ENCODE measurements around the gene SAMHD1.
"Not testable (repeated sequence)": the region's sequence is repeated elsewhere in the genome, so short reads cannot be mapped to it uniquely, and the experiment has no call there.

The SAMHD1 gene

DNA sequence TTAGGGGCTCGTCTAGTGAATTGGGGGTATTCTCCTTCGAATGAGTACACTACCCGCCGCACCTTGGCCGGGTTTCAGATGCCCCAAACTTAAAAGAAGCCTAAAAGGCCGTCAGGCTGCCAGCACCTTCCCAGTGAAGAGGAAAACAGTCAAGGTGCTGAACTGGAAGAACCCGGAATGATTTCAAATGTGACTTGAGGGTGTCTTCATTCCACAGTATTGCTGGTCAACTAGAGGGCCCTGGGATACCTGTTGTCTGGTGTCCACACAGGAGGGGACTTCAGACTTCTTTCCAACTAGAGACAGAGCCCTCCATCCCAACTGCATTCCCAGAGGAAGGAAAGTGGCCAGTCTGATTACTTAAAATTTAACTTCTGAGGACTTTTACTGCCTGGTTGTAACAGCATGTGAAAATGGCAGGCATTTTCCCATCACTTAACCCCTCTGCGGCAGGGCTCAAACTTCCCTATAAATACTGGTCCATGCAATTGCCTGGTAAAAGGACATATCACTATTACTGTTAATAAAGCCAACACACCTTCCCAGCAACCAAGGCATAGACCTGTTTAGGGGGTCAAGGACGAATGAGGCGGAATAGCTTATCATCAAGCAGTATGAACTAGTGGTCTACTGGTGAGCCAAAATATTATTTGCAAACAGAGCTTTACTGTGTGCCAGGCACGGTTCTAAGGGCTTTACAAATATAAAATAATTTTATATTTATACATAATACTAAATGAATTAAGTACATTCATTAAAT lies 651 bp upstream of the SAMHD1 start:
- DNase-seq = peak; percentile 71

DNA sequence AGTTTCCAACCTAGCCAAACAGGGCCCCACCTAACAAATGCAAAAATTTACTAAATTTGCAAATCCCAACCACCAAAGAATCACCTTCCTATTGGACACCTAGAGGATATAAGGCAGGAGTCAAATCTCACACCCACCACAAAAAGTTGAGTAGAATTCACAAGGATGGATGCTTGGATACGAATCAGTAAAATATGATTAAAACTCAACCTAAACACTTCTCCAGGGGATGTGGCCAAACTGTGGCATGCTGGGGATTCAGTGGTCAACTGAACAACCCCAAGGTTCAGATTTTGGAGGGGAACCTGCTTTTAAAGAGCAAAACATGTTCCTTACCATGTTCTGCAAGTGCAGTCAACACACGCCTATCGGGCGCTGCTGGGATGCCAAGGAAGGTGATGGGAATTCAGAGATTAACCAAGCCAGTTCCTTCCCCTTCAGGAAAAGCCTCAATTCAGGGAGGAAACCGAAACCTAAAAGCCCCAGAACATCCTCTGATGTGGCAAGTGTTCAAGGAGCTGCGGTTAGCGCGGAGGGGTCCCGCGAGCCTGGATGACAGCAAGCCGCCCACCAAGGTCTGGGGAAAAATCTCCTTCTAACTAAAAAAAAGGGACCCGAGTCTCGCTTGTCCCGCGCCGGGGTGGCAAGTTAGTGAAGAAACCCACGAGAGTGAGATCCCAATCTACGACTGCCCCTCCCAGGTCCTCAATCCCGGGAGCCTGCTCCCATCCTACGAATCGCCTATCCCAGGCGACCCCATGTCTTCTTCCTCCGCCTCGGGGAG lies 902 bp downstream of the SAMHD1 start:
- DNase-seq = peak; percentile 54

DNA sequence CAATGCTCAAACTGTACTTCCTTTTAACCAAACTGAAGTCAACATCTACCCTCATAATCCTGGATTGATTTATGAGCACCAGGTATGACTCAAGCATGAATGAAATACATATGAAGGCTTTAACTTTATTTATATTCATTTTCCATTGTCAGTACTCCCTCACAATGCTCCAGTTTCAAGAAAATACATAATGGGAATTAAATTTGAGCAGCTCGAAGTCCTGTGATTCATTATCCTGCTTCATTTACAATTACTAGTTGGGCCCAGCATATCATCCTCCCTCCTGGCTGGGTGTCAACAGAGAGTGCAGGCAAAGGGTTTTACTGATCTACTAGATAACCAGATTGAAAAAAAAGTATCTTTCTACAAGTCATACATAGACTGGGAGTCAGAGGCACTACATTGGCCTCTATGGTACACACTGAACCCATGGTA lies 10.1 kb downstream of the SAMHD1 start:
- DNase-seq = no peak

DNA sequence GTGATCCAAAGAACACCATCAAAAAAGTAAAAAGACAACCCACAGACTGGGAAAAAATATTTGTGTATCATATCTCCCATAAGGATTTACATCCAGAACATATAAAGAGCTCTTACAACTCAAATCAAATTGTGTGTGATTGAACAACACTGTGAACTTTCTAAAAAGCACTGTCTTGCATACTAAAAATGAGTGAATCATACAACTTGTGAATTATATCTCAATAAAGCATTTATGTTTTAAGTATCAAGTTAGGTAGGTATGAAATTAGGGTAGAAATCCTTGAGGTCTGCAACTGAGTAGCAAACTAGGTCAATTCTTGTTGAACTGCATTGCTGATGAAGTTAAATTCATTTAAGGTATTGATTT lies 14.1 kb downstream of the SAMHD1 start:
- no peak for DNase-seq

DNA sequence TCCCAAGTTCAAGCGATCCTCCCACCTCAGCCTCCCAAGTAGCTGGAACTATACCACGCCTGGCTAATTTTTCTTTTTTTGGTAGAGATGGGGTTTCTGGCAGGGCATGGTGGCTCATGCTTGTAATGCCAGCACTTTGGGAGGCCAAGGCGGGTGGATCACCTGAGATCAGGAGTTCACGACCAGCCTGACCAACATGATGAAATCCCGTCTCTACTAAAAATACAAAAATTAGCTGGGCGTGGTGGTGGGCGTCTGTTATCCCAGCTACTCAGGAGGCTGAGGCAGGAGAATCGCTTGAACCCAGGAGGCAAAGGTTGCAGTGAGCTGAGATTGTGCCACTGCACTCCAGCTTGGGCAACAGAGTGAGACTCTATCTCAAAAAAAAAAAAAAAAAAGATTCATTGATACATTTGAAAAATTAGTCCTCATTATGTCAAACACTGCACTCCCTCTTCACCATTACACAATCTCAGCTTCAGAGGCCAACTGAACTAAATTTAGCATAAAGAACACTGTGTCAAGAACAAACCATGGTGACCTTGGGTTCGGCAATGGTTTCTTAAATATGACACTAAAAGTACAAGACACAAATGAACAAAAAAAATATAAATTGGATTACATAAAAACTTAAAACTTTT lies 14.6 kb downstream of the SAMHD1 start:
- not testable (repeated sequence) for DNase-seq

DNA sequence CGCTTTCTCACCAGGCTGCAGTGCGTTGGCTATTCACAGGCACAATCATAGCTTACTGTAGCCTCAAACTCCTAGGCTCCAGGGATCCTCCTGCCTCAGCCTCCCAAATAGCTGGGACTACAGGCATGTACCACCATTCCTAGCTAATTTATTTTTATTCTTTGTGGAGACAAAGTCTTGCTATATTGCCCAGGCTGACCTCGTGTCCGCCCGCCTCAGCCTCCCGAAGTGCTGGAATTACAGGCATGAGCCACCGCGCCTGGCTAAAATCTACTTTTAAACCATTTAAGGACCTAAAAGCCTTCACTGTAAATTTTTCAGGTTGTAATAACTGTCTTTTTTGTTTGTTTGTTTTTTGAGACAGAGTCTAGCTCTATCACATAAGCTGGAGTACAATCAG lies 15.2 kb downstream of the SAMHD1 start:
- no peak for DNase-seq

DNA sequence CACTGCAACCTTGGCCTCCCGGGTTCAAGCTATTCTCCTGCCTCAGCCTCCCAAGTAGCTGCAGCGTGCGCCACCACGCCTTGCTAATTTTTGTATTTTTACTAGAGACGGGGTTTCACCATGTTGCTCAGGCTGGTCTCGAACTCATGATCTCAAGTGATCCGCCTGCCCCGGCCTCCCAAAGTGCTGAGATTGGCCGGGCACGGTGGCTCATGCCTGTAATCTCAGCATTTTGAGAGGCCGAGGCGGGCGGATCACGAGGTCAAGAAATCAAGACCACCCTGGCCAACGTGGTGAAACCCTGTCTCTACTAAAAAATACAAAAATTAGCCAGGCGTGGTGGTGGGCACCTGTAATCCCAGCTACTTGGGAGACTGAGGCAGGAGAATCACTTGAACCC lies 17.9 kb downstream of the SAMHD1 start:
- not testable (repeated sequence) for DNase-seq

DNA sequence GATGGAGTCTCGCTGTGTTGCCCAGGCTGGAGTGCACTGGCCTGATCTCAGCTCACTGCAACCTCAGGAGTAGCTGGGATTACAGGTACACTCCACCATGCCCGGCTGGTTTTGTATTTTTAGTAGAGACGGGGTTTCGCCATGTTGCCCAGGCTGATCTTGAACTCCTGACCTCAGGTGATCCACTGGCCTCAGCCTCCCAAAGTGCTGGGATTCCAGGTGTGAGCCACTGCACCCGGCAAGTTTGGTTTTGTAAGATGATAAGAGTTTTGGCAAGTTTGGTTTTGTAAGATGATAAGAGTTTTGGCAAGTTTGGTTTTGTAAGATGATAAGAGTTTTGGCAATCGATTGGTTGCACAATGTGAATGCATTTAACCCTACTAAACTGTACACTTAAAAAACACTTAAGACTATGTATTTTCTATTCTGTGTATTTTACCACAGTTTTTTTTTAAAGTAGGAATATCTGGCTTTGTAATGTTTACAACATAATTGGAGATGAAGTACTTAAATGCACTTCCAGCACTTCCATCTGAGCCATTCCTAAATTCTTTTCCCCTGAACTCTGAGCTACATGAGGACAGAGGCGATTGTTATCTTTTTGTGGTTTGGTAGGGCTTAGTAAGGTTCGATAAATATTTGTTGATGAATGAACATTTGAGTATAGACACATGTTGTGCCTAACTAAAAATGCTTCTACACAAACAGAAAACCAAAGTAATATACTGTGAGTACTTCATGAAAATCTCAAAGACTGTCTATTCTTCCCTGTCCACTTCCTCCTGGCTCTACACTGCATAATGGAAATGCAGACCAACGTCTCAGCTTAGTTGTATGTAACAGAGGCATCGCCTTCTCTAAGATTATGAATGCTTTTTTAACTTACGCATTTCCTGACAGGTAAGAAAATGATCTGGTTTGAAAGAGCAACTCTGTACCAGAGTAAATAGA lies 18.8 kb downstream of the SAMHD1 start:
- DNase-seq = no peak

DNA sequence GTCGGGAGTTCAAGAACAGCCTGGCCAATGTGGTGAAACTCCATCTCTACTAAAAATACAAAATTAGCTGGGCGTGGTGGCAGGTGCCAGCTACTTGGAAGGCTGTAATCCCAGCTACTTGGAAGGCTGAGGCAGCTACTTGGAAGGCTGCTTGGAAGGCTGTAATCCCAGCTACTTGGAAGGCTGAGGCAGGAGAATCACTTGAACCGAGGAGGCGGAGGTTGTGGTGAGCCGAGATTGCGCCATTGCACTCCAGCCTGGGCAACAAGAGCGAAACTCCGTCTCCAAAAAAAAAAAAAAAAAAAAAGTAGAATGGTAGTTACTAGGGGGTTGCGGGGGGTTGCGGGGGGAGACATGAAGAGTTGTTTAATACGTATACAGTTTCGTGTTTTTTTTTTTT lies 19.4 kb downstream of the SAMHD1 start:
- DNase-seq = not testable (repeated sequence)

DNA sequence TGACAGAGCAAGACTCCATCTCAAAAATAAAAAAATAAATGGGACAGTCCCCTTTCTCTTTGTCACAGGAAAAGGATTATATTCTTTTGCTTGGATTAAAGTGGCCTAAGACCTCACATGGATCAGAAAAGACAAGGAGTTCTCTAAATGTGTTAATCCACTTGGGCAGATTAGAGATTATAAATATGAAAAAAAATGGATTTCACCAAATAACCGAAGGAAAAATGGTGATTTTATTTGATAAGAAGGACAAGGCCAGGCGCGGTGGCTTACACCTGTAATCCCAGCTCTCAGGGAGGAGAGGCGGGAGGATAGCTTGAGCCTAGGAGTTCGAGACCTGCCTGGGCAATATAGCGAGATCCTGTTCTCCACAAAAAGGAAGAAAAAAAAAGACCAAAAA lies 21.8 kb downstream of the SAMHD1 start:
- DNase-seq = no peak

DNA sequence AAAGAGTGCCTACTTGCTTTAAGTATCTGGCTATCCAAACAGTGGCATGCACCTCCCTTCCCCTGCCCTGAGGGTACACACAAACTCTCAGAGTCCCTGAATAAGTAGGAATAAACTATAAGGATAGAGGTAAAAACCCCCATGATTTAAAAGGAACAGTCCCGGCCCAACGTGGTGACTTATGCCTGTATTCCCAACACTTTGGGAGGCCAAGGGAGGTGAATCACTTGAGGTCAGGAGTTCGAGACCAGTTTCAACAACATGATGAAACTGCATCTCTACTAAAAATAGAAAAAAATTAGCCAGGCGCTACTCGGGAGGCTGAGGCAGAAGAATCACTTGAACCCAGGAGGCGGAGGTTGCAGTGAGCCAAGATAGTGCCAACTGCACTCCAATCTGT lies 22.2 kb downstream of the SAMHD1 start:
- DNase-seq = no peak

DNA sequence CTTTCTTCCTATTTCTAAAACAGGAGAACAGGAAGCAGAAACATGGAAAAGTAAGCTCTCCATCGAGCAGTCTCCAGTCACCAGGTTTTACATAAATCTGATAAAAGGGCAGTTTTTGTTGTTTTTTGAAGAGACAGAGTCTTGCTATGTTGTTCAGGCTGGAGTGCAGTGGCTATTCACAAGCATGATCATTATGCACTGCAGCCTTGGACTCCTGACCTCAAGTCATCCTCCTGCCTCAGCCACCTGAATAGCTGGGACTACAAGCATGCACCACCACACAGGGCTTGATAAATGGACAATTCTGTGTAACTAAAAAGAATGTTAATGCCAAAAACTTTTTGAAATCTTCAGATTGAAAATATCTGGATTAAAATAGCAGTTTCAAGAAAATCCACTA lies 23.8 kb downstream of the SAMHD1 start:
- no peak for DNase-seq

DNA sequence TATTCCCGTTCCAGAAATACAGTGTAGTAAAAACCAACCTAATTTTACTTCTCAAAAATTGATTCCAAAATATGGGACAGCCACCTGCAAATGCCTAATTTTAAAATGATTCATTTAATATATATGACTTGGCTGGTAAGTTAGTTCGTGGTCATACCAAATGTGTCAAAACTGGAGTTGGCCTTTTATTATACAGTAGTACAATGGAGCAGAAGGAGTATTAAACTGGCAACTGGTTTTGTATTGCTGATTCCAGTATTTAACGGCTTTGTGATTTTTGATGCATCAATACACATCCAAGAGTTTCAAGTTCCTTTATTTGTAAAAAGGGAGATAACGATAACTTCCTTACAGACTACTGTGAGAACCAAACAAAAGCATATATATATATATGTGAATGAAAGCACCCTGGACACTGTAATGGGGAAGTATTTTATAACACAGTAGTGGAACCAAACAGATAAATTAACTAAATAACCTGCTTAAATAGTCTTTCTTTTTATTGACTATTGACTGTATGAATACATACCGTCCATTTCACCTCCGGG lies 24.8 kb downstream of the SAMHD1 start:
- DNase-seq = no peak

DNA sequence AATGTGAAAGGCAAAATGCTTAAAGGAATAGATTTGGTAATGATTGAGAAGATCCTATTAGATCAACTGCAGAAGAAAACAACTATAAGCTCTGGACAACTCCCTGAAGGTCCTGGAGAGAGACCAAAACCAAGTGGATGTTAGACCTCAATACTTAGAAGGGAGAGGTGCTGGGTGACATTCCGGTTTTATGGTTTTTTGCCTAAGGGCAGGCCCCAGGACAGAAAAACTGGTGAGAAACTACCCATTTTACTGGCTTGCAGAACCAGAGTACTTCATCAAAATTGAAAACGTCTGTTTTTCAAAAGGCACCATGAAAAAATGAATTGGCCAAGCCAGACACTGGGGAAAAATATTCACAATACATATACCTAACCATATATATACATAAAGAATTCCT lies 26.3 kb downstream of the SAMHD1 start:
- no peak for DNase-seq

DNA sequence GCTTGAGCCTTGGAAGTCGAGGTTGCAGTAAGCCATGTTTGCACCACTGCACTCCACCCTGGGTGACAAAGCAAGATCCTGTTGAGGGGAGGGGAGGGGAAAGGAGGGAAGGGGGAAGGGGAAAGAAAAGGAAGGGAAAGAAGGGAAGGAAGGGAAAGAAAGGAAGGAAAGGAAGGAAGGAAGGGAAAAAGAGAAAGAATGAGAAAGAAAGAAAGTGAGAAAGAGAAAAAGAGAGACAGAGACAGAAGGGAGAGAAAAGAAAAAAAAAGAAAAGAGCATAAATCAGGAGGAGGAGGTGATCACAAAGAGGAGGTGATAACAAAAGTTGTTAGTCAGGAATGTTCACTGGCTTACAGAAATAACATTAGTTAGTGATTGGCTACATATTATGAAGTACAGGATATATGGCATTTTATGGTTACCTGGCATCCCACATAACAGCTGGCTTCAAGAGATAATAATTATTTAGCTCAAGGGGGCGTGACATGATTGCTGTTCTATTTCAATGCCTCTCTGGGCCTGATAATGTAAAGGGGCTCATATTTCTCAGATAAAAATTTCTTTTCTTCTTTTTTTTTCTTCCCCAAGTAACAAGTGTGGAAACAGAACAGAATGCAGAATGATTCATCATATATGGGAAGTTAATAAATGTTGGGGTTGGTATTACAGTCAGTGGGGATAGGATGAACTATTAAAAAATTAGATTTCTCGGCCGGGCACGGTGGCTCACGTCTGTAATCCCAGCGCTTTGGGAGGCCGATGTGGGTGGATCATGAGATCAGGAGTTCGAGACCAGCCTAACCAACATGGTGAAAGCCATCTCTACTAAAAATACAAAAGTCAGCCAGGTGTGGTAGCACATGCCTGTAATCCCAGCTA lies 27.1 kb downstream of the SAMHD1 start:
- DNase-seq = peak; percentile 10

DNA sequence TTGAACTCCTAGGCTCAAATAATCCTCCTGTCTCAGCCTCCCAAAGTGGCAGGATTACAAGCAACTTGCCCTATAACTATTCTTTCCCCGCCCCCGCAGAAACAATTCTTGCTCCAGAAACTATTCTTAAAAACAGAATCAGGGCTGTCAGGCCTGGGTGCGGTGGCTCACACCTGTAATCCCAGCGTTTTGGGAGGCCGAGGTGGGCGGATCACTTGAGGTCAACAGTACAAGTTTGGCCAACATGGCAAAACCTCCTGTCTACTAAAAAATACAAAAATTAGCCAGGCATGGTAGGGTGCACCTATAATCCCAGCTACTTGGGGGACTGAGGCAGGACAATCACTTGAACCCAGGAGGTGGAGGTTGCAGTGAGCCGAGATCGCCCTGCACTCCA lies 31.2 kb downstream of the SAMHD1 start:
- DNase-seq = no peak

DNA sequence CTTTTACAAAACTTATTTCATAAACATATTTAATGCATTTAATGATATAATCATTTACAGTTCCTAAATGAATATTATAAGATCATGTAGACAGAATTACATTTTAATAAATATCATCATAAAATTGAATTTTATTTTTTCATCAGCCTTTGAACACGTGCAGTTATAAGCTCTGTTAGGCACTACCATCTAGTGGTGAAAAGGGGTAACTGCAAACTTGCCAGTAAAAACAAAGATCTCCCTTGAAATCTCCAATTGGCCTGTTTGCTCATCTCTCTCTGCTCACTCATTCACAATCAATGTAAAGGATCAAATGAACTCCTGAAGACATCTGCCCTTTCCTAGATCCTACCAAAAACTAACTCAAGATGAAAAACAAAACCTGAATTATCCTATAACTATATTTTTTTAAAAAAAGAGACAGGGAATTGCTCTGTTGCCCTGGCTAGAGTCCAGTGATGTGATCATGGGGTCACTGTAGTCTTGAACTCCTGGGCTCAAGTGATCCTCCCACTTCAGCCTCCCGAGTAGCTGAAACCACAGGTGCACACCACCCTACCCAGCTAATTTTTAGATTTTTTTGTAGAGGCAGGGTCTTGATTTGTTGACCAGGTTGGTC lies 31.7 kb downstream of the SAMHD1 start:
- DNase-seq = peak; percentile 67

DNA sequence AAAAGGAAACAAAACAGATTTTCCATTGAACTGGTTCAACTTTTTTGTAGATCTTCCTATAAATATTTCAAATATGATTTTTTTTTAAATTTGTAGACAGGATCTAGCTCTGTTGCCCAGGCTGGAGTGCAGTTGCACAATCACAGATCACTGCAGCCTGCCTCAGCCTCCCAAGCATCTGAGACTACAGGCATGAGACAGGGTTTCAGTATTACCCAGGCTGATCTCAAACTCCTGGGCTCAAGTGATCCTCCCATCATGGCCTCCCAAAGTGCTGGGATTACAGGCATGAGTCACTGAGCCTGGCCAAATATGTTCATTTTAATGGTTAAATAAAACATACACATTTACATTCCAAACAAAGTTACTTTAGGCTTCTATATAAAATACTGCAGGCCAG lies 33.6 kb downstream of the SAMHD1 start:
- DNase-seq = no peak

DNA sequence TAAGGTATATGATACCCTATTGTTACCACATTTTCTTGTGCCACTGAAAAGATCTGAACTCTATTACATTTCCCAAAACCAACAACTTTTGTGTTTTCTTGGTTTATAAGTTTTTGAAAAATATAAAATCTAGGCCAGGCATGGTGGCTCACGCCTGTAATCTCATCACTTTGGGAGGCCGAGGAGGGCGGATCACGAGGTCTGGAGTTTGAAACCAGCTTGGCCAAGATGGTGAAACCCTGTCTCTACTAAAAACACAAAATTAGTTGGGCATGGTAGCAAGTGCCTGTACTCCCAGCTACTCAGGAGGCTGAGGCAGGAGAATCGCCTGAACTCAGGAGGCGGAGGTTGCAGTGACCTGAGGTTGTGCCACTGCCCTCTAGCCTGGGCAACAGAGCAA lies 34.3 kb downstream of the SAMHD1 start:
- DNase-seq = no peak

DNA sequence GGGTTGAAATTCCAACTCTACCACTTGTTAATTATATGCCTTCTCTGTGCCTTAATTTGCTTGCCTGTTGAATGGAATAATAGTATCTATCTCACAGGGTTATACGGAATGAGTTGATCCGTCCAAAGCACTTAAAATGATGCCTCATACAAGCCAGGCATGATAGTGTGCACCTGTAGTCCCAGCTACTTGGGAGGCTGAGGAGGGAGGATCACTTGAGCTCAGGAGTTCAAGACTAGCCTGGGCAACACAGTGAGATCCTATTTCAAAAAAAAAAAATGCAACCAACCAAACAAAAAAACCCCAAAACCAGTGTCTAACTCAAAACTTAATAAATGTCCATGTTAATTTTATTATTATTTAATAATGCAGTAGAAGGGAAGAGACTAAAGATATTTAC lies 35.3 kb downstream of the SAMHD1 start:
- DNase-seq = no peak

DNA sequence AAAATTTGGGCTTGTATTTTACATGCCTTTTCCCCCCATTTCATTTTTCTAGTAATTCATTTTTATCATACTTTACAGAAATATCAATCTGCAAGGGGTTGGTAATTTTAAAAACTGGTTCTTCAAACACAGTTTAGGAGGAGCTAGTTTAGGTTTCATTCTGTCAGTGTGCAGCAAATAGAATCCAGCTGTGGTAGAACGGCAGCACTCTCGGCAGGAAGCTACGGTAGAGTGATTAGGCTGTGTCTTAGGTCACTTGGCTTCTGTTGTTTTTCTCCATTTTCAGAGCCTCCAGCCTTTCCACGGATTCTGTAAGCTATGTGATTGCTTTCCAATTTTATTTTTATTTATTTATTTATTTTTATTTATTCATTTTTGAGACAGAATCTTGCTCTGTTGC lies 42.9 kb downstream of the SAMHD1 start:
- no peak for DNase-seq
